GM12864 (cell line): Measurements from ENCODE around the gene RXFP4.
A peak's percentile ranks its signal among the peaks of the same experiment; 100 is the strongest.

ENCODE experiments used
- DNase-seq: peaks from one replicate; pipeline ENCODE4 v3.0.0-alpha.2; 2011; ENCODE audit warnings: low read depth
- H3K4me3 ChIP-seq: 2 replicates; pipeline ENCODE4 v1.5.1; 2011; ENCODE audit warnings: mild to moderate bottlenecking, low read depth, low read length, control low read depth
- CTCF ChIP-seq: IDR thresholded peaks from 2 replicates; pipeline ENCODE4 v1.5.1; 2011; ENCODE audit warnings: low read depth, mild to moderate bottlenecking, moderate library complexity, low read length, control low read depth, inconsistent platforms; ENCODE audit errors: missing control alignments

RXFP4 gene

GRCh38 chr1:155977690-155978324, 36.4 kb downstream of the RXFP4 start:
- H3K4me3 ChIP-seq, result peak overlapping the region; percentile 88
- TF ChIP-seq CTCF, result no peak
- no peak for DNase-seq

GRCh38 chr1:155978325-155978972, 37.0 kb downstream of the RXFP4 start, which contains the start of gene ARHGEF2:
ARHGEF2 (minus strand) TSS chr1:155978547; CDS start chr1:155978427, 120 bp downstream.
- peak; percentile 33 for TF ChIP-seq CTCF
- peak; percentile 72 for DNase-seq
- peak within 1 kb of the TSS; percentile 88 for H3K4me3 ChIP-seq

- no peak for DNase-seq
- TF ChIP-seq CTCF, result no peak
- H3K4me3 ChIP-seq, result peak overlapping the region; percentile 88
Observed at GRCh38 chr1:155978973-155979429, 37.6 kb downstream of the RXFP4 start.

- no peak for DNase-seq
- H3K4me3 ChIP-seq, result peak overlapping the region; percentile 88
- no peak for TF ChIP-seq CTCF
Observed at GRCh38 chr1:155979597-155980343, 38.3 kb downstream of the RXFP4 start.

GRCh38 chr1:155981266-155982088, 40.0 kb downstream of the RXFP4 start:
- TF ChIP-seq CTCF, result no peak
- DNase-seq, result no peak
- H3K4me3 ChIP-seq, result peak overlapping the region; percentile 88

GRCh38 chr1:155982106-155982505, 40.7 kb downstream of the RXFP4 start:
- no peak for DNase-seq
- no peak for TF ChIP-seq CTCF
- H3K4me3 ChIP-seq, result no peak overlapping the region
